Stimulated activated CD4-positive, alpha-beta T cell treated with anti-CD3 and anti-CD28 coated beads, Interleukin-2, amount 100 ng/mL, for 24 hours (primary cell): ENCODE data around the gene DIS3L2.
A peak's percentile ranks its signal among the peaks of the same experiment; 100 is the strongest.
"Not testable (repeated sequence)": the region's sequence is repeated elsewhere in the genome, so short reads cannot be mapped to it uniquely, and the experiment has no call there.

Experiments used
- DNase-seq, 2 donors: peaks; one replicate each; pipeline ENCODE4 v3.0.0-alpha.2; 2020

DIS3L2 gene

GRCh38 chr2:231929961-231930592 lies 31.4 kb upstream of the DIS3L2 start:
- DNase-seq, result peak in 1 of 2 donors; percentile 47

- no peak for DNase-seq
These were observed 30.8 kb upstream of the DIS3L2 start for GRCh38 chr2:231930593-231931281.

- DNase-seq, result no peak
These were observed 30.0 kb upstream of the DIS3L2 start for GRCh38 chr2:231931481-231931915.

GRCh38 chr2:231932711-231932970 lies 28.9 kb upstream of the DIS3L2 start:
- DNase-seq, result no peak

GRCh38 chr2:231932985-231933915 lies 28.3 kb upstream of the DIS3L2 start:
- DNase-seq, result no peak

GRCh38 chr2:231933916-231934401 lies 27.6 kb upstream of the DIS3L2 start:
- no peak for DNase-seq

- no peak for DNase-seq
These were observed 26.9 kb upstream of the DIS3L2 start for GRCh38 chr2:231934441-231935206.

GRCh38 chr2:231935207-231935524 lies 26.3 kb upstream of the DIS3L2 start:
- no peak for DNase-seq

- DNase-seq, result no peak
These were observed 25.7 kb upstream of the DIS3L2 start for GRCh38 chr2:231935815-231936214.

- no peak for DNase-seq
These were observed 25.0 kb upstream of the DIS3L2 start for GRCh38 chr2:231936491-231936890.

GRCh38 chr2:231937057-231937456 lies 24.5 kb upstream of the DIS3L2 start:
- DNase-seq, result no peak

GRCh38 chr2:231939022-231939421 lies 22.5 kb upstream of the DIS3L2 start:
- no peak for DNase-seq

GRCh38 chr2:231940795-231941194 lies 20.7 kb upstream of the DIS3L2 start:
- DNase-seq, result no peak

- no peak for DNase-seq
These were observed 19.8 kb upstream of the DIS3L2 start for GRCh38 chr2:231941673-231942072.

- no peak for DNase-seq
These were observed 19.3 kb upstream of the DIS3L2 start for GRCh38 chr2:231942180-231942579.

GRCh38 chr2:231946241-231946814 lies 15.2 kb upstream of the DIS3L2 start:
- no peak for DNase-seq

- not testable (repeated sequence) for DNase-seq
These were observed 14.4 kb upstream of the DIS3L2 start for GRCh38 chr2:231947112-231947511.

- DNase-seq, result no peak
These were observed 13.8 kb upstream of the DIS3L2 start for GRCh38 chr2:231947694-231948093.

GRCh38 chr2:231951452-231952035 lies 10.0 kb upstream of the DIS3L2 start:
- no peak for DNase-seq

- DNase-seq, result no peak
These were observed 5.6 kb upstream of the DIS3L2 start for GRCh38 chr2:231955758-231956472.

GRCh38 chr2:231957913-231958763 lies 3.4 kb upstream of the DIS3L2 start:
- DNase-seq, result no peak
